NCI-H187 treated with DMSO at 0.1 percent for 48 hours (cell line): ENCODE data around the gene PRXL2A.
"Not testable (repeated sequence)": the region's sequence is repeated elsewhere in the genome, so short reads cannot be mapped to it uniquely, and the experiment has no call there.

Source experiments
- DNase-seq: peaks from one replicate; lab custom pipeline; 2025; lab: John Stamatoyannopoulos, UW

The PRXL2A gene

GRCh38 chr10:80411681-80412220 lies 3.4 kb downstream of the PRXL2A start:
- no peak for DNase-seq

GRCh38 chr10:80412486-80412885 lies 4.1 kb downstream of the PRXL2A start:
- no peak for DNase-seq

GRCh38 chr10:80413271-80413996 lies 5.1 kb downstream of the PRXL2A start:
- DNase-seq: no peak

DNA sequence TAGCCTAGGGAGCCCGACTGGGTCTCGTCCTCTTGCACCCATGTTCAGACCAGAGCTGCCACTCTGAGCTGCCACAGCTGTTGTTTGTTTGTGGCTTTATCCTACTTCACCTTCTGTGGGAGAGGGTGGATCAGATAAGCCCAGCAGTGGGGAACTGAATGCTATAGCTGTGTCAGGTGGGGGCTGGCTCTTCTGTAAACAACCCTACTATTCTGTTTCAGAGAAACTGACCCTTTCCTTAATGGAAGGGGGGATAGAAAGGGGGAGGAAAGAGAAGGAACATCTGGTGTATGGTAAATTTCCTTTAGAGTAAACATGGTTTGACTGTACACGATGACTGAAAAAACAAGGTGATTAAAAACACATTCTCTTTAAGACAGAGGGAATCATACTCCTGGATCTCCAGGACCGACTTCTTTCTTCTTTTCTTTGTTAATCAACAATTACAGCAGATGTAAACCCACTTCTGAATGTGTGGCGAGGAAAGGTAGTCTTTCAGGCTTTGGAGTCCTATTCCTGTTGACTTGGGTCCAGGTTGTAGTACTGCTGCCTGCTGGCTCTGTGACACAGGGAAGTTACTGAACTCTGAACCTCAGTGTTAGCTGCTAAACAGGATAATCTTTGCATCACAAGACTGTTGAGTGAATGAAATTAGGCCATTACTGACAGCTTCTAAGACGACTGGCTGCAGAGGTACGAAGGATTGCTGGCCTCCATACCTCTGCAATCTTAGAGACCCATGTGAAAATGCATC lies 6.0 kb downstream of the PRXL2A start:
- no peak for DNase-seq

DNA sequence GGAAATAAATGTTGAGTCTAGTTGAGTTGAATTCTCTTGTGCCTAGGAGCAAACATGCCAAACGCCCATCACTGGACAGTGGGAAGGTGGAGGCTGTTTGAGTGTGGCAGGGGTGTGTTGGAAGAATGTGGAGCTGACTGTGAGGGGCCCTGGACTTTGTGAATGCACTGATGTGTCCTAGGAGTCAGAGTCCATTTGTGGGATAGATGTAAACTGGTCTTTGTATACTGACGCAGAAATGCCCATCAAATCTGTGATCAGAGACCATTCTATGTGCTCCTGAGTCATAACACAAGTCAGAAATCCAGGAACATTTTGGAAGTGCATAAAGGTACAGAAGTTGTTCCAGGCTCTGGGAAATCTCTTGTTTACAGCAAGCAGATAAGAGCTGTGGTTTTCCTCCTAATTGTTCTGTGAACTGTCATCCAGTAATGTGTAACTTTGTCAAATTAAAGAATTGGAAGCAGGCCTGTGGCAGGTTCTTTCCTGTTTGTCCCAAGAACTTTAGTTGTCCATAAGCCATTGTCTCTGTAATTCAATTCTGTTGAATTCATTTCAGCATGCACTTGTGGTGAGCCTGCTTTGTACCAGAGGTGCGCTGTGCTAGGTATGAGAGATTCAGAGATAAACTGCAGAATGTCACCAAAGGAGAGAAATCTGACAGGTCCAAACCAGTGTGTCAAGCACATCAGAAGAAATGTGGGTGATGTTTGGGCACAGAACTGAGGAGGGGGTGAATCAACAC lies 7.6 kb downstream of the PRXL2A start:
- DNase-seq: no peak

DNA sequence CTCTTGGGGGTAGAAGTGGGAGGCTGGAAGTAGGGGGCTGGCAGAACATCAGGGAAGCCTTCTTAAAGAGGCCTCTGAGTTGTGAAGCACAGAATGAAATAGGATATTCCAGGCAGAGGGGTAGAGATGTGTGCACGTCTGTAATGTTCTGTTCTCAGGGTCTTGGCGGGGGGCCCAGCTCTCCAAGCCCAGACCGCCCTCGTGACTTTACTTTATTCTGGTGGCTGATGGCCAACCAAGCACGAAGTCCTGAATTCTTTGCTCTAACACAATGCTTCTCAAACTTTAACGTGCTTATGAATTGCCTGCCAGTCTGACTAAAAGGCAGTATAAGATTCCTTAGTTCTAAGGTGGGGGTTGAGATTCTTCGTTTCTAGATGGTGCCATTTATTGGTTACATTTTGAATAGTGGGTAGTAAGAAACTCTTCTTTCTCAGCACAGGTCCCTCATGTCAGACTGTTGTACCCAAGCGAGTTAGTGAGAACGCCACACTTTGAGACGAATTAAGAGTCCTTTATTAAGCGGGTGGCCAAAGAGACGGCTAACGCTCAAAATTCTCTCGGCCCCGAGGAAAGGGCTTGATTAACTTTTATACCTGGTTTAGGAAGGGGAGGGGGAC lies 8.2 kb downstream of the PRXL2A start:
- no peak for DNase-seq

DNA sequence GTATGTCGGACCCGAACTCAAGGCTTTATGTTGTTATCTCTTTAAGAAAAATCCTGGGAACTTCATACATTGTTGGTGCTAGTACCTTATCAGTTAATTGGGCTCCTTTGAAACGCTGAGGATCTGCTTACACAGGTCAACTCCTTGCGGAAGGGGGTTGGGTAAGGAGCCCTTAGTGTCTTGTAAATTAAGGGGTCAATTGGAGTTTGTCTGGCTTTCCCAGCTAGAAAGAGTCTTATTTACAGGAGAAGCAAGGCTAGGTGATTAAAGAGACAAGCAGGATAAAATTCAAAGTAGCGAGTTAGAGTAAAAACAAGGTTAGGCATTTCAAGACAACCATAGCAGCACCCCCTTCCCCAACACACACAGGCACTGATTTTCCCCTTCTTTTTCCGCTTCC lies 8.9 kb downstream of the PRXL2A start:
- not testable (repeated sequence) for DNase-seq

GRCh38 chr10:80421050-80421706 lies 12.8 kb downstream of the PRXL2A start:
- DNase-seq: no peak

- DNase-seq: no peak
Observed at GRCh38 chr10:80421707-80422536, 13.6 kb downstream of the PRXL2A start.

- no peak for DNase-seq
Observed at GRCh38 chr10:80425901-80426300, 17.6 kb downstream of the PRXL2A start.

GRCh38 chr10:80427541-80427940 lies 19.2 kb downstream of the PRXL2A start:
- DNase-seq: no peak

DNA sequence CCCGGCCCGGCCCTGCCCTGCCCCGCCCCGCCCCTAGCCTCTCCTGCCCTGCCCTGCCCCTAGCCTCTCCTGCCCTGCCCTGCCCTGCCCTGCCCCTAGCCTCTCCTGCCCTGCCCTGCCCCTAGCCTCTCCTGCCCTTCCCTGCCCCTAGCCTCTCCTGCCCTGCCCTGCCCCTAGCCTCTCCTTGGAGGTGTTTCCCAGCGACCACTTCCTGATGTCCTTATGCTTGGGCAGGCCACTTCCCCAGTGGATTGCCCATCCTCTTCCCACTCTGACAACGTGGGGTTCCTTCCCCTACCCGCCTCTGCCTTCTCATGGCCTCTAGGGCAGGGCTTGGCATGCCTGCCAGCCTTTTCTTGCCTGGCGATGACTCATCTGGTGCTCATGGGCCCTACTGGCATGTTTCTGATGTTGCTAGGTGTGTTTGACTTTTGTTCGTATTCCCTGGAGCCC lies 21.2 kb downstream of the PRXL2A start:
- no peak for DNase-seq

DNA sequence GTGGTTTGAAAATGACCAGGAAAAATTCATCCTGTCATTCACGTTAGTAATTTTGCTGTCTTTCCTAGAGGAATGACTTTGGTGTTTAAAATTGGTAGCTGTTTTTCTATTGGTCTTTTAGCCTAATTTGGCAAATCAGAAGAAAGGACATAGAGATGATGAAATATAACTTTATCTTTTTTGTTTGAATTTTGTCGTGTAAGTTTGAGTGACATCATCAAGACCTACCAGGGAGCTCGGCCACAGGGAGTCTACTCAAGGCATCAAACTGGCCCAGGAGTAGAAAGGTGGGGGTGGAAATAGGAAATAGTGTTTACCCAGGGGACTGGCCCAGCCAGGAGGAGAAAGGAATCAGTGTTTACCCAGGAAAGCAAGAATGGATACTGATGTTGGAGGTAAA lies 24.8 kb downstream of the PRXL2A start:
- DNase-seq: no peak

GRCh38 chr10:80436446-80437098 lies 28.2 kb downstream of the PRXL2A start:
- DNase-seq: no peak

- DNase-seq: no peak
Observed at GRCh38 chr10:80437227-80437626, 28.9 kb downstream of the PRXL2A start.

DNA sequence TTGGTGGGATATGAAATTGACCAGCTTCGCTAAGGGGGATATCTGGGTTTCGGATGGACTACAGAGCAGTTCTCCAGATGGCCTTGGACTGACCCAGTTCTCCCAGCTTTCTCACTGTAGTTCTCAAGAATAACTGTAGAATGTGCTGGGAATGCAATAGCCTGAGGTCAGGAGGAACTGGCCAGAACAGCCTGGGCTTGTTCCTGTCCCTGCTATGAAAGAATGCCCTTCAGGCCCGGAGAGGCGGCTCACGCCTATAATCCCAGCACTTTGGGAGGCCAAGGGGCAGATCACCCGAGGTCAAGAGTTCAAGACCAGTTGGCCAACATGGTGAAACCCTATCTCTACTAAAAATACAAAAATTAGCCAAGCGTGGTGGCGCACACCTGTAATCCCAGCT lies 33.5 kb downstream of the PRXL2A start:
- no peak for DNase-seq

GRCh38 chr10:80442879-80443278 lies 34.5 kb downstream of the PRXL2A start:
- DNase-seq: no peak

- no peak for DNase-seq
Observed at GRCh38 chr10:80443531-80443974, 35.2 kb downstream of the PRXL2A start.

- DNase-seq: no peak
Observed at GRCh38 chr10:80444124-80444523, 35.8 kb downstream of the PRXL2A start.
